ENCODE measurements around the gene ANKFN1. TPM values are rescaled to one million over a fixed set of nuclear protein-coding genes. Genes with fewer than 3 reads are reported as not detected.

Gene ANKFN1
- total and polyA plus RNA-seq, 2 of the 13 experiments (the other 11 are each of a cell fraction or from before 2014, with no cell fraction given) = not detected

DNA sequence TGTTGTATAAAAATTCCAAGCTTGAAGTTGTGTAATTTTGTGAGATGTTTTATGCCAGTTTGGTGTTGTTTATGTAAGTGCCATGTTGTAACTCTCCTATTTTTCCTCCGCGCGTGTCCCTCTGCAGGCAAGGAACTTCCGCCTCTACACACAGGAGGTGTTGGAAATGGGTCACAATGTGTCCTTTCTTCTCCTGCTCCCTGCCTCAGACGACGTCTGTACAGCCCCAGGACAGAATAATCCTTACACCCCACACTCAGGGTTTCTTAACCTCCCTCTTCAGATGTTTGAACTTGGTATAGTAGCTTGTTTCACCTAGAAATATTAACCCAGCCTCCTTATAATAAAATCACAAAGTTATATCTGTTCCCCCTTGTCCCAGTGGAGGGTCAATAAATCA lies 329.0 kb downstream of the ANKFN1 start:
- BruUV-seq (replicated peaks) = no TSS peak
- FAIRE-seq (no peak), DNase-seq (ENCODE audit: low spot score) (no peak), ATAC-seq (no peak)
- in situ Hi-C loops (cut with HindIII; ENCODE audit: extremely low pct_ligation_motif_present, low pct_unique_long_range_greater_than_20kb) = no loop called here
- 43% methylated on average over 6 of the region's 6 CpGs for WGBS (ENCODE audit: low lambda C conversion rate)
- Histone ChIP-seq H4K20me1 (ENCODE audit: insufficient read depth, low read length) (no peaks in the 10 kb centered on the region), H3K4me2 (ENCODE audit: low read depth, low read length) (no peak overlapping the region), H3K27me3 (ENCODE audit: control insufficient read depth in 1 of 2, insufficient read depth in 2 of 2, low read length in 2 of 2) (no peaks in the 10 kb centered on the region), H3K79me2 (ENCODE audit: insufficient read depth, low read length) (no peaks in the 10 kb centered on the region), H3K4me3 (replicated peaks in 1 of 3; ENCODE audit: insufficient read depth in 1 of 3, low read depth in 2 of 3, low read length in 3 of 3) (no peak overlapping the region), H3K27ac (ENCODE audit: extremely low read length, insufficient read depth, low read length) (no peak overlapping the region), H3K4me1 (ENCODE audit: insufficient read depth, low read length) (no peaks in the 10 kb centered on the region), H3K9ac (ENCODE audit: insufficient read depth, low read depth, low read length) (no peak overlapping the region), H3K36me3 (replicated peaks in 1 of 2; ENCODE audit: control insufficient read depth in 1 of 2, insufficient read depth in 2 of 2, low read length in 2 of 2) (no peaks in the 10 kb centered on the region), H3K9me3 (ENCODE audit: low read length) (no peaks in the 10 kb centered on the region), H2AFZ (ENCODE audit: low read length) (no peak overlapping the region)
- CTCF ChIA-PET (ENCODE audit: low intra/inter-chr PET ratio, low total read pairs) = interaction anchor here (1.4 kb wide), 1 partner anchor 356 kb away, joined by 3 read pairs; no protein-coding TSS in a partner anchor
- intact Hi-C loops (cut with micrococcal nuclease; ENCODE audit: unreplicated experiment) = no loop called here
- POLR2A ChIA-PET = no interaction called here
- TF ChIP-seq, protein P1, sequence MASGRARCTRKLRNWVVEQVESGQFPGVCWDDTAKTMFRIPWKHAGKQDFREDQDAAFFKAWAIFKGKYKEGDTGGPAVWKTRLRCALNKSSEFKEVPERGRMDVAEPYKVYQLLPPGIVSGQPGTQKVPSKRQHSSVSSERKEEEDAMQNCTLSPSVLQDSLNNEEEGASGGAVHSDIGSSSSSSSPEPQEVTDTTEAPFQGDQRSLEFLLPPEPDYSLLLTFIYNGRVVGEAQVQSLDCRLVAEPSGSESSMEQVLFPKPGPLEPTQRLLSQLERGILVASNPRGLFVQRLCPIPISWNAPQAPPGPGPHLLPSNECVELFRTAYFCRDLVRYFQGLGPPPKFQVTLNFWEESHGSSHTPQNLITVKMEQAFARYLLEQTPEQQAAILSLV (CRISPR knock-in tag; IDR thresholded peaks at IDR 0.05; ENCODE audit: borderline replicate concordance) = no peak
- TF ChIP-seq ZNF468 (CRISPR knock-in tag; IDR thresholded peaks at IDR 0.05) = no peak
- TF ChIP-seq ZFP37 (CRISPR knock-in tag; IDR thresholded peaks at IDR 0.05; ENCODE audit: borderline replicate concordance) = no peak
- no peak for TF ChIP-seq ZNF251 (CRISPR knock-in tag; IDR thresholded peaks at IDR 0.05)
- TF ChIP-seq FOSL1 (CRISPR knock-in tag; IDR thresholded peaks at IDR 0.05; ENCODE audit: borderline replicate concordance) = no peak
- TF ChIP-seq ZKSCAN5 (CRISPR knock-in tag; IDR thresholded peaks at IDR 0.05) = no peak
- TF ChIP-seq, protein P2, sequence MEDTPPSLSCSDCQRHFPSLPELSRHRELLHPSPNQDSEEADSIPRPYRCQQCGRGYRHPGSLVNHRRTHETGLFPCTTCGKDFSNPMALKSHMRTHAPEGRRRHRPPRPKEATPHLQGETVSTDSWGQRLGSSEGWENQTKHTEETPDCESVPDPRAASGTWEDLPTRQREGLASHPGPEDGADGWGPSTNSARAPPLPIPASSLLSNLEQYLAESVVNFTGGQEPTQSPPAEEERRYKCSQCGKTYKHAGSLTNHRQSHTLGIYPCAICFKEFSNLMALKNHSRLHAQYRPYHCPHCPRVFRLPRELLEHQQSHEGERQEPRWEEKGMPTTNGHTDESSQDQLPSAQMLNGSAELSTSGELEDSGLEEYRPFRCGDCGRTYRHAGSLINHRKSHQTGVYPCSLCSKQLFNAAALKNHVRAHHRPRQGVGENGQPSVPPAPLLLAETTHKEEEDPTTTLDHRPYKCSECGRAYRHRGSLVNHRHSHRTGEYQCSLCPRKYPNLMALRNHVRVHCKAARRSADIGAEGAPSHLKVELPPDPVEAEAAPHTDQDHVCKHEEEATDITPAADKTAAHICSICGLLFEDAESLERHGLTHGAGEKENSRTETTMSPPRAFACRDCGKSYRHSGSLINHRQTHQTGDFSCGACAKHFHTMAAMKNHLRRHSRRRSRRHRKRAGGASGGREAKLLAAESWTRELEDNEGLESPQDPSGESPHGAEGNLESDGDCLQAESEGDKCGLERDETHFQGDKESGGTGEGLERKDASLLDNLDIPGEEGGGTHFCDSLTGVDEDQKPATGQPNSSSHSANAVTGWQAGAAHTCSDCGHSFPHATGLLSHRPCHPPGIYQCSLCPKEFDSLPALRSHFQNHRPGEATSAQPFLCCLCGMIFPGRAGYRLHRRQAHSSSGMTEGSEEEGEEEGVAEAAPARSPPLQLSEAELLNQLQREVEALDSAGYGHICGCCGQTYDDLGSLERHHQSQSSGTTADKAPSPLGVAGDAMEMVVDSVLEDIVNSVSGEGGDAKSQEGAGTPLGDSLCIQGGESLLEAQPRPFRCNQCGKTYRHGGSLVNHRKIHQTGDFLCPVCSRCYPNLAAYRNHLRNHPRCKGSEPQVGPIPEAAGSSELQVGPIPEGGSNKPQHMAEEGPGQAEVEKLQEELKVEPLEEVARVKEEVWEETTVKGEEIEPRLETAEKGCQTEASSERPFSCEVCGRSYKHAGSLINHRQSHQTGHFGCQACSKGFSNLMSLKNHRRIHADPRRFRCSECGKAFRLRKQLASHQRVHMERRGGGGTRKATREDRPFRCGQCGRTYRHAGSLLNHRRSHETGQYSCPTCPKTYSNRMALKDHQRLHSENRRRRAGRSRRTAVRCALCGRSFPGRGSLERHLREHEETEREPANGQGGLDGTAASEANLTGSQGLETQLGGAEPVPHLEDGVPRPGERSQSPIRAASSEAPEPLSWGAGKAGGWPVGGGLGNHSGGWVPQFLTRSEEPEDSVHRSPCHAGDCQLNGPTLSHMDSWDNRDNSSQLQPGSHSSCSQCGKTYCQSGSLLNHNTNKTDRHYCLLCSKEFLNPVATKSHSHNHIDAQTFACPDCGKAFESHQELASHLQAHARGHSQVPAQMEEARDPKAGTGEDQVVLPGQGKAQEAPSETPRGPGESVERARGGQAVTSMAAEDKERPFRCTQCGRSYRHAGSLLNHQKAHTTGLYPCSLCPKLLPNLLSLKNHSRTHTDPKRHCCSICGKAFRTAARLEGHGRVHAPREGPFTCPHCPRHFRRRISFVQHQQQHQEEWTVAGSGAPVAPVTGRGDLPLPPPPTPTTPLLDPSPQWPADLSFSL (CRISPR knock-in tag; IDR thresholded peaks at IDR 0.05) = no peak
- no peak for TF ChIP-seq ZNF674 (CRISPR knock-in tag; IDR thresholded peaks at IDR 0.05; ENCODE audit: low read depth)
- TF ChIP-seq, protein P3, sequence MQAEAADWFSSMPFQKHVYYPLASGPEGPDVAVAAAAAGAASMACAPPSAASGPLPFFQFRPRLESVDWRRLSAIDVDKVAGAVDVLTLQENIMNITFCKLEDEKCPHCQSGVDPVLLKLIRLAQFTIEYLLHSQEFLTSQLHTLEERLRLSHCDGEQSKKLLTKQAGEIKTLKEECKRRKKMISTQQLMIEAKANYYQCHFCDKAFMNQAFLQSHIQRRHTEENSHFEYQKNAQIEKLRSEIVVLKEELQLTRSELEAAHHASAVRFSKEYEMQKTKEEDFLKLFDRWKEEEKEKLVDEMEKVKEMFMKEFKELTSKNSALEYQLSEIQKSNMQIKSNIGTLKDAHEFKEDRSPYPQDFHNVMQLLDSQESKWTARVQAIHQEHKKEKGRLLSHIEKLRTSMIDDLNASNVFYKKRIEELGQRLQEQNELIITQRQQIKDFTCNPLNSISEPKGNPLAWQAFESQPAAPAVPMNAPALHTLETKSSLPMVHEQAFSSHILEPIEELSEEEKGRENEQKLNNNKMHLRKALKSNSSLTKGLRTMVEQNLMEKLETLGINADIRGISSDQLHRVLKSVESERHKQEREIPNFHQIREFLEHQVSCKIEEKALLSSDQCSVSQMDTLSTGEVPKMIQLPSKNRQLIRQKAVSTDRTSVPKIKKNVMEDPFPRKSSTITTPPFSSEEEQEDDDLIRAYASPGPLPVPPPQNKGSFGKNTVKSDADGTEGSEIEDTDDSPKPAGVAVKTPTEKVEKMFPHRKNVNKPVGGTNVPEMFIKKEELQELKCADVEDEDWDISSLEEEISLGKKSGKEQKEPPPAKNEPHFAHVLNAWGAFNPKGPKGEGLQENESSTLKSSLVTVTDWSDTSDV (CRISPR knock-in tag; IDR thresholded peaks at IDR 0.05) = no peak
- no peak for TF ChIP-seq ZNF12 (CRISPR knock-in tag; IDR thresholded peaks at IDR 0.05)
- TF ChIP-seq ZNF460 (CRISPR knock-in tag; IDR thresholded peaks at IDR 0.05; ENCODE audit: borderline replicate concordance) = no peak

Data from HepG2 (cell line).